Left ventricle myocardium inferior (tissue), 1 donor: ENCODE measurements around the gene FAM8A1. TPM values are rescaled to one million over a fixed set of nuclear protein-coding genes. Genes with fewer than 3 reads are reported as not detected.

ENCODE experiments used
- DNase-seq: peaks from one replicate; pipeline ENCODE4 v3.0.0-alpha.2; 2020
- H3K27ac ChIP-seq: fragments of 200-600 bp; replicated peaks from 2 replicates; pipeline ENCODE4 v1.8.0; 2021
- H3K27me3 ChIP-seq: fragments of 200-600 bp; 2 replicates; pipeline ENCODE4 v1.8.0; 2021; ENCODE audit warnings: low read depth
- H3K36me3 ChIP-seq: fragments of 200-600 bp; 2 replicates; pipeline ENCODE4 v1.8.0; 2021
- H3K4me1 ChIP-seq: fragments of 200-600 bp; 2 replicates; pipeline ENCODE4 v1.8.0; 2021
- H3K4me3 ChIP-seq: fragments of 200-600 bp; 2 replicates; pipeline ENCODE4 v1.8.0; 2021; ENCODE audit warnings: mild to moderate bottlenecking, moderate library complexity
- H3K9me3 ChIP-seq: fragments of 200-600 bp; replicated peaks from 2 replicates; pipeline ENCODE4 v1.8.0; 2021
- CTCF ChIP-seq: fragments of 200-600 bp; IDR thresholded peaks from 2 replicates; pipeline ENCODE4 v1.8.0; 2021; ENCODE audit warnings: antibody characterized with exemption, mild to moderate bottlenecking, borderline replicate concordance
- intact Hi-C: fragments of 100-400 bp; cut with micrococcal nuclease; formaldehyde crosslinking; loops from one replicate; pipeline ENCODE4 v1.11.0; 2022
- total RNA-seq: library from RNA; stranded (reverse); fragmentation: NEBNext Ultra II Directional; extraction: Animal tissue kit (Norgen Biotek cat#: 25700); gene quantifications from one replicate; pipeline ENCODE4 v1.2.1, GENCODE V29; 2021
- donor health status: DM: no; HTN: yes; CAD: no; lungs with severe emphysema.

The FAM8A1 gene
- total RNA-seq, 1 donor from 2014 or later, result 17.2 TPM

GRCh38 chr6:17632934-17633333 lies 32.8 kb downstream of the FAM8A1 start:
- H3K36me3 ChIP-seq, result peaks cover 51% of the 10 kb centered on the region
- DNase-seq, result no peak
- no peak overlapping the region for H3K4me3 ChIP-seq
- H3K27me3 ChIP-seq, result no peaks in the 10 kb centered on the region
- H3K9me3 ChIP-seq, result no peaks in the 10 kb centered on the region
- peaks cover 43% of the 10 kb centered on the region for H3K4me1 ChIP-seq
- TF ChIP-seq CTCF, result no peak
- no peak overlapping the region for H3K27ac ChIP-seq
- intact Hi-C loops, result no loop called here

GRCh38 chr6:17633465-17634188 lies 33.5 kb downstream of the FAM8A1 start:
- no peaks in the 10 kb centered on the region for H3K27me3 ChIP-seq
- no peak overlapping the region for H3K4me3 ChIP-seq
- peaks cover 49% of the 10 kb centered on the region for H3K36me3 ChIP-seq
- no peak for DNase-seq
- TF ChIP-seq CTCF, result no peak
- intact Hi-C loops, result no loop called here
- H3K27ac ChIP-seq, result no peak overlapping the region
- no peaks in the 10 kb centered on the region for H3K9me3 ChIP-seq
- peaks cover 45% of the 10 kb centered on the region for H3K4me1 ChIP-seq

- Histone ChIP-seq H3K36me3 (peaks cover 60% of the 10 kb centered on the region), H3K27me3 (no peaks in the 10 kb centered on the region), H3K27ac (no peak overlapping the region), H3K4me1 (peaks cover 40% of the 10 kb centered on the region), H3K4me3 (no peak overlapping the region), H3K9me3 (no peaks in the 10 kb centered on the region)
- TF ChIP-seq CTCF, result no peak
- intact Hi-C loops, result no loop called here
- no peak for DNase-seq
Measured at GRCh38 chr6:17635568-17635967, 35.5 kb downstream of the FAM8A1 start.

- no peak for DNase-seq
- no peak for TF ChIP-seq CTCF
- no peak overlapping the region for H3K4me3 ChIP-seq
- H3K4me1 ChIP-seq, result peaks cover 29% of the 10 kb centered on the region
- H3K36me3 ChIP-seq, result peaks cover 66% of the 10 kb centered on the region
- H3K27me3 ChIP-seq, result no peaks in the 10 kb centered on the region
- H3K9me3 ChIP-seq, result no peaks in the 10 kb centered on the region
- H3K27ac ChIP-seq, result peak overlapping the region; percentile 16
- intact Hi-C loops, result no loop called here
Measured at GRCh38 chr6:17638212-17638715, 38.2 kb downstream of the FAM8A1 start.

GRCh38 chr6:17640477-17640917 lies 40.4 kb downstream of the FAM8A1 start:
- TF ChIP-seq CTCF, result no peak
- no peak overlapping the region for H3K27ac ChIP-seq
- no peak overlapping the region for H3K4me3 ChIP-seq
- peaks cover 24% of the 10 kb centered on the region for H3K4me1 ChIP-seq
- peaks cover 85% of the 10 kb centered on the region for H3K36me3 ChIP-seq
- DNase-seq, result no peak
- intact Hi-C loops, result no loop called here
- no peaks in the 10 kb centered on the region for H3K9me3 ChIP-seq
- H3K27me3 ChIP-seq, result no peaks in the 10 kb centered on the region
